GM19043 (cell line): Measurements from ENCODE around the gene C17orf78.
"Not testable (repeated sequence)": the region's sequence is repeated elsewhere in the genome, so short reads cannot be mapped to it uniquely, and the experiment has no call there.

Experiments
- ATAC-seq: cut with Tn5 transposase; IDR thresholded peaks from one replicate; pipeline ENCODE4 v1.9.1; 2021; ENCODE audit warnings: low read depth; ENCODE audit not compliant: unreplicated experiment

Gene C17orf78

DNA sequence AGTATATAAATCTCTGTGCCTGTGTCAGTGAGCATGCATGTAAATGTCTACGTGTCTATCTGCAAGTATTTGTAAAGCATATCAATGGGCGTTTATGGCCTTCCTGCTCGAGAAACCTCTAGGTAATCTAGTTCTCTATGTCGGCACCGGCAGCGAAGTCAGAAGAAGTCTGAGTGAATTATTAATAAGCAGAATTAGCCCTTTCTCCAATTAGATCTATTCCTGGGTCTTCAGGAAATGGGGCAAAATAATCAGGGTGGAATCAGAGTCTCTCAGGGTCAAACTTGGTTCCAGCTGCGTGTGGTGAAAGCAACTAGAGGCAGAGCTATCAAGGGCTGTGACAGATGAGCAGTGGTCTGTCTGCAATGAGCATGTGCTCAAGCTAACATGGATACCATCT is at the start of gene C17orf78:
C17orf78 (plus strand) TSS at position 280 of the 400 bp plus-strand sequence; CDS start at position 388, 108 bp downstream.
- ATAC-seq, result no peak

- ATAC-seq, result no peak
Measured at GRCh38 chr17:37327341-37328090, 48.3 kb upstream of the C17orf78 start.

- no peak for ATAC-seq
Measured at GRCh38 chr17:37338847-37339246, 36.9 kb upstream of the C17orf78 start.

DNA sequence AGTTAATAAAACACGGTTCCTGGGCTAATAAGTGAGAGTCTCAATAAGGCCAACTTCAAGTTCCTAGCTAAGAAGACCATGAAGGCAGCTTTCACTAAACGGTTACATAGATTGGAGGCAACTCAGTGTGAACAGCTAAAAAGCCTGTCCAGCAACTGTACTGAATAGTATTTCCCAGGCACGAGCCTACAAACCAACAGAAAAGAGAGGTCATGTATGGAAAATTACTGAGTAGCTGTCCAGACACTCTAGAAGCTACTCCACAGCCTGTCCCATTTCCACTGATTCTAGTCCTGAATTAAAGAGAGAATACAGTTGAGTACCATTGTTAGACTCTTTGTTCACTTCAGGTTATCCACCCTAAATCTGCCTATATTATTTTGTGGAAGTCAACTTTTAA is 36.5 kb upstream of the C17orf78 start:
- ATAC-seq, result no peak

- ATAC-seq, result no peak
Measured at GRCh38 chr17:37340804-37341203, 35.0 kb upstream of the C17orf78 start.

GRCh38 chr17:37342589-37342988 is 33.2 kb upstream of the C17orf78 start:
- ATAC-seq, result no peak

DNA sequence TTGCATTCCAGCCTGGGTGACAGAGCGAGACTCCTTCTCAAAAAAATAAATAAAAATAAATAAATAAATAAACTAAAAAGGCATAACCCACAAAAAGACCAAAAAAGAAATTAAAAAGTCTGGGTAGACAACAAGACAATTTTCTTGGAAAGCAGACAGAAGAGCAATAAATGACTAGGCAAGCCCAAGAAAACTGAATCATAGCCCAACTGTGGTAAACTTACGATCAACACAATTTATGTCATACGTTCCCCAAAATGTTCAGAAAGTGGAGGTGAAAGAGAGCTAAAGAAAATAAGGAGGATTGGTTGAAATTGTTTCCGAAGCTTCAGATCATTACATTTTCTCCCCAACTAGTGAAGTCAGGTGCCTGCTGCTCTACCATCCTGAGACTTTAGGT is 31.3 kb upstream of the C17orf78 start:
- no peak for ATAC-seq

- ATAC-seq, result not testable (repeated sequence)
Measured at GRCh38 chr17:37346863-37347402, 28.9 kb upstream of the C17orf78 start.

- ATAC-seq, result not testable (repeated sequence)
Measured at GRCh38 chr17:37356796-37357569, 18.8 kb upstream of the C17orf78 start.

- no peak for ATAC-seq
Measured at GRCh38 chr17:37358098-37358829, 17.5 kb upstream of the C17orf78 start.

GRCh38 chr17:37358830-37359681 is 16.7 kb upstream of the C17orf78 start:
- peak; percentile 87 for ATAC-seq

DNA sequence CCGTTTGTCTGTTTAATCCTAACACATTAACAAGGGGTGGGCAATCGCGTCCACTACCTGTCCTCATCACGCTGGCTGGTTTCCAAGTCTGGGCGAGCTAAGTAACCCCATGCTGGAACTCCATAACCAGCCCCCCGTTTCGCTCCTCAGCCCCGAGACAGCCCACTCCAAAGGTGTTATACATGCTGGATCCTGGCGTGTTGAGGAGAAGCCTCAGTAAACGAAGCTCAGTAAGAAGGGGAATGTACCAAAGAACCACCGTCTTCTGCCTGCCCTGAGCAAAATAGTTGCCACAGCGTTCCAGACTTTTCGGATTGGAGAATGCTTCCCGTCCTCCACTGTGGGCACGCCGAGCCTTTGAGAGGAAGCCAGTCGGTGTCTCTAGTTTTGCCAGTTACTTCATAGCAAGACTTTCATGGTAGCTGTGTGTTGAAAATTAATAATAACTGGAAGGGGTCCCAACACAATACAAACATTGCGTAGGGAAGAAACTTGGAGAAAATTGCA is 16.1 kb upstream of the C17orf78 start:
- no peak for ATAC-seq

GRCh38 chr17:37360632-37361031 is 15.2 kb upstream of the C17orf78 start:
- ATAC-seq, result no peak

- ATAC-seq, result no peak
Measured at GRCh38 chr17:37361543-37361942, 14.2 kb upstream of the C17orf78 start.

- ATAC-seq, result no peak
Measured at GRCh38 chr17:37365589-37365988, 10.2 kb upstream of the C17orf78 start.

- ATAC-seq, result no peak
Measured at GRCh38 chr17:37368577-37368976, 7.2 kb upstream of the C17orf78 start.

DNA sequence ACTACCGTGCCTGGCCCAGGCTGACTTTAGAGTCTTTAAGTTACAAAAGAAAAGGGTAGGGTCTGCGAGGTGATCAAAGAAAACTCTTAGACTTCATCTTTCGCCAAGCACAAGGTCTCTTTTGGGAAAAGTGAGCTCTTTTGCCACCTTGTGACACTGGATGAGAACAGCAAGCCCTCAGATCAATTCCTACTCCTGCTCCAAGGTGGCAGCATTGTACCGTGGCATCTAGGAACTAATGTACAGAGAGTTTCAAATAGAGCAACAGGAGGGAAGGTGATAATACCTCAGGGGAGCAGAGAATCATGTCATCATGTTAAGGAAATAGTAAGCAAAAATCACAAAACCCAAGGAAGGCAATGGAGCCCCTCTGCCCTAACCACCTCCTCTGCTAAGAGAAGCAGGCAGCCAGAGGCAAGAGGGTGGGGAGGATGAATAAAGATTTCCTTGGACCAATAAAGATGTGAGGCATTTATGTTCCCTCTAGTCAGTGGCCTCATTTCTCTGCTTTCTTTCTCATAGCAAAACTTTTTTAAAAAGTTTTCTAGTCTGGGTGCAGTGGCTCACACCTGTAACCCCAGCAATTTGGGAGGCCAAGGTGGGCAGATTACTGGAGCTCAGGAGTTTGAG is 2.1 kb upstream of the C17orf78 start:
- ATAC-seq, result no peak

DNA sequence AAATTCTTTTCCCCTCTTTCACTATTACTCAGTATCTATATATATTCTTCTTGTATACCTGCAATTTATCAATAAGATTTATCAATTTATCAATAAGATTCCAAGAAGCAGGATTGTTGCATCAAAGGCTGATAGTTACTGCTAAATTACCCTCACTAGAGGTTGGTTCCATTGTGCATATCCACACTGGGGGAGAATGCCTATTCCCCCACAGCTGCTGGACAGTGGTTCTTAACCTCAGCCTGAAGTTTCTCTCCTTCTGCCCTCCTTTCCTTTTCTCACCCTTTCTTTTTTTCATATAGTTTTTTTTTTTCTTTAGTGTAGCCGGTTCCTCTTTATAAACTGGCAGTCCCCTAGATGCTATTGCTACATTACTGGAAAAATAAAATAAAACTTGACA is 6.3 kb downstream of the C17orf78 start:
- no peak for ATAC-seq

DNA sequence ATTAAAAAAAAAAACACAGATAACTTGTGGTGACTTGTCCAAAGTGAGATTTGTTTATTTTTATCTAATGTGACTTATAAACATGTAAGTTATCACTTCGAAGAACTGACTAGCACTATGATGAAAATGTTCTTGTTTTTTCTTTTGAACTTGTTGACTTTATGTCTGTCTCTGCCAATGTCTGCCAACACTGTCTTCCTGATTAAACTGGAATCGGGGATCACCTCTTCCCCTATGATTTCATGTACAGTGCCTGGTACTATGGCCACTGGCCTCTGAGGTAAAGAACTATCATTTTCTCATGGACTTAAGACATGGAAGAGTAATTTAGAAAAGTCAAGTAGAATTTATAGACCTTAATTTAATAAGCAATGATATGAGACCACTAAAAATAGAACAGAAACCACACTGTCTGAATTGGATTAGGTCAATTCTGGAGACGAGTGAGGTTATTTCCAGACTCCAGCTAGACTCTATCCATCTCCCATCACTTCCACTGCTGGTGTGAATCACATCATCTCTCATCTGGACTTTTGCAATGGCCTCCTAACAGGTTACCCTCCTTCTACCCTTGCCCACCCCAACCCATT is 8.9 kb downstream of the C17orf78 start:
- no peak for ATAC-seq
